Measurements from ENCODE around the gene MSI2. TPM values are rescaled to one million over a fixed set of nuclear protein-coding genes. Genes with fewer than 3 reads are reported as not detected.
"Not testable (repeated sequence)": the region's sequence is repeated elsewhere in the genome, so short reads cannot be mapped to it uniquely, and the experiment has no call there.

MSI2 gene
- total RNA-seq, 1 donor from 2014 or later: 16.8 TPM

- DNase-seq: no peak
These were observed 36.8 kb downstream of the MSI2 start for GRCh38 chr17:57293077-57293476.

- DNase-seq: no peak
These were observed 37.8 kb downstream of the MSI2 start for GRCh38 chr17:57294101-57294500.

DNA sequence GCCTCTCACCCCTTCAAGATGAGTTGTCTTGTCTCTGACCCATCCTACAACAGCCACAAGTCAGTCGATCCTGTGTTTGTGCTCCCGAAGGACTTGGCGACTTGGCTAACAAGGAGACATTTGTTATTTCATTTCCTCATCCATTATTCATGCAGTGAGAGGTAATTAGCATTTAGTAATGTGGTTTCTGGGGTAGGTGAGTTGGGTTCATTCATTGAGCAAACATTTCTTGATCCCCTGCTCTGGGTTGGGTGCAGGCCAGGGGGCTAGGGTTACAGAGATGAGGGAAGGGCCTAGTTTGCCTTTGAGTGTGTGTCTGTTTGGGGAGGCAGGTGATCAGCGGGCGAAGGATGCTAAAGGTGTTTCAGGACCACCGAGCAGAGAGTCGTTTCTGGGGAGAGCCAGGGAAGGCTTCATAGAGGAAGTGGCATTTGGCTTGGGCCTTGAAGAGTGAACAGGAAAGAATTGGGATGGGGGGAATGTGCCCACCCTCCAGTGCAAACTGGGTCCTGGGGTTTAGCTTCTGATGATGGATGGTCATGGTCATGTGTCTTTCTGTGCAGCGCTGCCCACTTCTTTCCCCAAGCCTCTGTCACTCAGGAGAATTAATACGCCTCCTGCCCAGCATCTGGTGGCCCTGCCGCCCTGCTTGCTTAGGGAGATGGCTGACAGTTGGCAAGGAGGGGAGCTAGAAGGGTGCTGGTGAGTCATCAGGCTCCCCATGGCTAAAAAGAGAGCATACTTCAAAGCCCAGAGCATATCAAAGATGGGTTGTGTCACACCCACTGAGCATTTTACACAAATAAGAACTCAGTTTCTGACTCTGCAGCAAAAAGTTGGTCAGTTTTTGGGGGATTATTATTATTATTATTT lies 38.5 kb downstream of the MSI2 start:
- DNase-seq: peak; percentile 21

- DNase-seq: peak; percentile 72
These were observed 39.3 kb downstream of the MSI2 start for GRCh38 chr17:57295526-57296023.

DNA sequence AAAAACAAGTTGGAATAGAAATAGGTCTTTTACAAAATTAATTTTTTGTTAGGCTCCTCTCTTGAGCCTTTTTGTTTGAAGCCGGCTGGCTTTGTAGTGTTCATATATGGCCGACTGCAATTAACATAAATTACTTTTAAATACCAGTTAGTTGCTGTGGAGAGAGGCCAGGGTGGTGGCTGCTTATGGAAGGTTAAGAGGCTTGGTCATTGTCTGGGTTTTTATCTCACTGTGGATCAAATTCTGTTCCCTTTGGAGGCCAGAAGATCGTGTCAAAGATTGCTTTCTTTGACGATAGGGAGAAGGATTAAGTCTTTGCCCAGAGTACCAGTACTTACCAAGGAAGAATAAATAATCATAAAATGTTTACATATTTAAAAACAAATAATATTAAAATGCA lies 39.9 kb downstream of the MSI2 start:
- DNase-seq: peak; percentile 15

GRCh38 chr17:57299176-57299575 lies 42.9 kb downstream of the MSI2 start:
- no peak for DNase-seq

- DNase-seq: not testable (repeated sequence)
These were observed 44.3 kb downstream of the MSI2 start for GRCh38 chr17:57300592-57300991.

DNA sequence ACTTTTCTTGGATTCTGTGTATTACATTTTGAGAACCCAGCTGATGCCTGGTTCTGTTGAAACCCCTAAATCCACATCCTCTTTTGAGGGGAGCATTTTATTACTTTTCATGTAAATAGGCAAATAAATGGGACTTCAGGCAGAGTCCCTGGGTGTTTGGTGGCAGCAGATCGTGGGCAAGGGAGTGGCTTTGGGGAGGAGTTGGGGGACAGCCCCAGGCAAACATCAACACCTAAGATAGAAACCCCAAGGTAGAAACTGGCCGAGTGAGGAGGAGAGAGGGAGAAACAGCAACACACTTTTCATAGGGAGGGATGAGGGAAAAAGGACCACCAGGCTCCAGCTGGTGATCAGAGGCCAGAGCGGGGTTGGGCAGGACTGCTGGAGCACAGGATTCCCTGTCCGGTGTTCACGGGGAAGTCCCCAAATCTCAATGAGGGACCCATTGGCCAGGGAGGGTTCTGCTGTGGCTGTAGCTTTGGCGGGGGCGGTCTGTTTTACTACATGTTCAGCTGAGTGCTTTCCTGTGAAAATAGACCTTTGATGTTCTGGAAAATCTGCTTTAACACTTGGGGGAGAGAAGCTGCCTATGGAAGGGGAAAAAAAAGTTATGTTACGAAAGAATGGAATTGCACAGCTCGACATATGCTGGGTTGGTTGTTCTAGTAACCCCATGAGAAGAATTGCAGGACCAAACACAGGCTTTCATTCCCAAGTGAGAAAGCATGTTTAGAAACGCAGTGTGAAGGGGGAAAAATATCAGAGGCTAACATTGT lies 46.6 kb downstream of the MSI2 start:
- no peak for DNase-seq

- no peak for DNase-seq
These were observed 48.9 kb downstream of the MSI2 start for GRCh38 chr17:57305144-57305728.

- no peak for DNase-seq
These were observed 49.7 kb downstream of the MSI2 start for GRCh38 chr17:57305908-57306504.

- DNase-seq: no peak
These were observed 52.3 kb downstream of the MSI2 start for GRCh38 chr17:57308543-57309186.

- no peak for DNase-seq
These were observed 53.2 kb downstream of the MSI2 start for GRCh38 chr17:57309479-57309878.

- no peak for DNase-seq
These were observed 55.2 kb downstream of the MSI2 start for GRCh38 chr17:57311281-57312216.

DNA sequence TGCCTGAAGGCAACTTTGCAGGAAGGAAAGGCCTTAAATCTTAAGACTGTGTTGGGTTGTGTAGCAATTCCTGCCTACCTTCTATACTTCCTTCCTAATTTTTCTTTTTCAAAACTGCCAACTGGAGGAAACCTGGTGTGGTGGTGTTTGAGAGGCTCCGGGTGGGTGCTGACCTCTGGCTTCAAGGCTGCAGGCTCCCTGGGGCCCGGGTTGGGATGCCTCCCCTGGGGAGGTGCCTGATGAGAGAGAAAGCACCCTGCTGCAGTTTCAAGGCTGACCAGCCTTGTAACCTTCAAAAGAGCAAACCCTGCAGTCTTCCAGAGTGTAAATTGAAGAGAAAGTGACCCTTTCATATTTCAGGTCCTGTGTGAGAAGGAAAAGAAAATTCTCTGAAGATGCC lies 55.9 kb downstream of the MSI2 start:
- DNase-seq: no peak

DNA sequence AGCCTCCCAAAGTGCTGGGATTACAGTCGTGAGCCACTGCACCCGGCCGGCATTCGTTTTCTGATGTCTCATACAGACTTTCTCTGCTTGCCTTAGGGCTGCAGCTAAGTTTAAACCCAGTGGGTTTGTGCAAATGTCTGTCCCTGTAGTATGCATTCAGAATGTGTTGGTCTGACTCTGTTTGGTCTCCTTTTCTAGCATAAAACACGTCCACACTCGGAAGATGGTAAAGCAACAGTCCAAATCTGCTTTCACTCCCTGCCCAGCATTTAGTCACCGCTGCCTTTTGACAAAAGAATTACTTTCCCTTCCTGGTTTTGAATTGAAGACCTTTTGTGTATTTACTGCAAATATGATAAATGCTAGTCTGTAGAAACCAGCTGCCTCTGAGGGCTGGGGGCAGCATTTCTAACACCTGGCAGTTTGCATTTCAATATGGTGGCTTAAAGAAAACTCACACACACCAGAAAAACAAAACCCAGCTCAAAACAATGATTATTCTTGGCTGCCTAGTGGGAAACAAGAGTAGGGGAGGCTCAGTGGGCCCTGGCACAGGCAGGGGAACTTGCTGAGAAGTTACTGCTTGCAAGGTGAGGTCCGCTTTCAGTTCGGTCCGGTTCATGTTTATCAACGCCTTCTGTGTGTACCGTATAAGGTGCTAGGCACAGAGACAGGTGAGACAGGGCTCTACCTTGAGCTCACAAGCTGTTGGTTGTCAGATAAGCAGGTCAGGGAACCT lies 56.9 kb downstream of the MSI2 start:
- DNase-seq: no peak

GRCh38 chr17:57315061-57316015 lies 59.0 kb downstream of the MSI2 start:
- DNase-seq: no peak

- DNase-seq: no peak
These were observed 60.0 kb downstream of the MSI2 start for GRCh38 chr17:57316361-57316760.

DNA sequence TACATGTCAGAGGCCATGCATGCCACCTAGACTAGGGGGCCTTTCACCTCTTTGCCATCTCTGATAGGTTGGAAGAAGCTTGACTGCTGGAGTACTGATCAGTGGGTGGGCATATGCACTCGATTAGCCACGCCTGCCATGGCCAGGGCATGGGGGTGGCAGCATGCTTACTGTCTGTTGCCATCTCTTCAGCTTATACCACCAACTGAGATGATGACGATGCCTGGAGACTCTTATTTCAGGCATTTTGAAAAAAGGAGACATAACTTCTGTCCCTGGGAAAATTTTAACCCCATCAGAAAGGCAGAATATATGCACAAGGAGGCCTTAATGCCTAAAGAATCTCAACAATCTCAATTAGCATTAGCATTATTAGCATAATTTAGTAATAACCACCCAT lies 60.8 kb downstream of the MSI2 start:
- DNase-seq: no peak

DNA sequence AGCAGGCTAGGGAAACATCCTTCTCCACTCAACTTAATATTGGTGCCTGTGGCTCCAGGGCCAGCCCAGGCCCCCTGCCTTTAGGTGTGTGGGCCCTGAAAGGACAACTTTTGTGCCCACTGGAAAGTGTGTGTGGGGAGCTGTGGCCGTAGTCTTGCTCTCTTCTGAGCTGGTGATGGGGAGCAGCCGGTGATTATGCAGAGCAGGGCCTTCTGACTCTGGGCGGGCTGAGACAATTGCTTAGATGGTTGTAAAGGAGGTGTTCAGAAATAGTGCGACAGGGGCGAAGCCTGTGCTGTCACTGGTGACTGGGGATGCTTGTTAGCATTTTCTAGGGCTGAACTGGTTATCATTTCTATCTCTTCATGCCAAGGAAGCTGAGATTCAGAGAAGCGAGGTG lies 62.6 kb downstream of the MSI2 start:
- DNase-seq: no peak

Measured in dermis blood vessel endothelial cell (primary cell).